H1 (cell line): ENCODE results near the gene CENPP. TPM values are rescaled to one million over a fixed set of nuclear protein-coding genes. Genes with fewer than 3 reads are reported as not detected.

Source experiments
- GTF2F1 ChIP-seq: IDR thresholded peaks from 2 replicates; pipeline ENCODE4 v1.6.1; 2012; ENCODE audit warnings: low read depth, low read length, improper control_type of control experiment, borderline replicate concordance
- POLR2A ChIP-seq, 2 experiments: IDR thresholded peaks; 1 replicate in 1 of 2; 2 replicates in 1 of 2; pipeline ENCODE4 v1.6.1; 2011; ENCODE audit warnings: low read depth in 2 of 2, low read length in 2 of 2, mild to moderate bottlenecking in 2 of 2; ENCODE audit errors: control extremely low read depth in 1 of 2
- RFX5 ChIP-seq: IDR thresholded peaks from 2 replicates; pipeline ENCODE4 v1.6.1; 2011; ENCODE audit warnings: low read depth, low read length, improper control_type of control experiment, borderline replicate concordance
- SP1 ChIP-seq: IDR thresholded peaks from 2 replicates; pipeline ENCODE4 v1.6.1; 2011; ENCODE audit warnings: low read depth, low read length
- TCF12 ChIP-seq: IDR thresholded peaks from 2 replicates; pipeline ENCODE4 v1.6.1; 2011; ENCODE audit warnings: low read depth, mild to moderate bottlenecking, low read length
- polyA plus RNA-seq, 7 experiments: library from polyadenylated mRNA; depleted of rRNA in 3 of 7; stranded (reverse) in 5 of 7; unstranded in 2 of 7; fragments of >200 nt in 5 of 7; fragments of 200-250 nt in 2 of 7; gene quantifications; 1 replicate in 5 of 7; 2 replicates in 1 of 7; 4 replicates in 1 of 7; pipeline versions ENCODE4 v1.2.1 to v1.2.3, GENCODE V29; 2011 to 2013; ENCODE audit warnings: missing spikeins in 2 of 7, mixed read lengths in 2 of 7
- total RNA-seq: library from RNA; stranded (reverse); fragmentation: NEBNext Ultra II Directional; extraction: Animal tissue kit (Norgen Biotek cat#: 25700); gene quantifications from 2 replicates; pipeline ENCODE4 v1.2.1, GENCODE V29; 2021

Gene CENPP
- total and polyA plus RNA-seq, 2 of the 8 experiments (the other 6 are each of a cell fraction or from before 2014, with no cell fraction given), result 2.7 to 10.8 TPM

- TF ChIP-seq SP1 (no peak), GTF2F1 (no peak), RFX5 (no peak), POLR2A (IDR thresholded peaks at IDR 0.05; ENCODE audit: control extremely low read depth in 1 of 2, low read depth in 2 of 2, low read length in 2 of 2) (no peak), TCF12 (no peak)
These were observed 12.7 kb upstream of the CENPP start (continued) for GRCh38 chr9:92312887-92313623.
